Measurements from ENCODE around the gene CCDC92B. TPM values are rescaled to one million over a fixed set of nuclear protein-coding genes. Genes with fewer than 3 reads are reported as not detected.

Gene CCDC92B
- total and polyA plus RNA-seq, 2 experiments from 2014 or later, result not detected

DNA sequence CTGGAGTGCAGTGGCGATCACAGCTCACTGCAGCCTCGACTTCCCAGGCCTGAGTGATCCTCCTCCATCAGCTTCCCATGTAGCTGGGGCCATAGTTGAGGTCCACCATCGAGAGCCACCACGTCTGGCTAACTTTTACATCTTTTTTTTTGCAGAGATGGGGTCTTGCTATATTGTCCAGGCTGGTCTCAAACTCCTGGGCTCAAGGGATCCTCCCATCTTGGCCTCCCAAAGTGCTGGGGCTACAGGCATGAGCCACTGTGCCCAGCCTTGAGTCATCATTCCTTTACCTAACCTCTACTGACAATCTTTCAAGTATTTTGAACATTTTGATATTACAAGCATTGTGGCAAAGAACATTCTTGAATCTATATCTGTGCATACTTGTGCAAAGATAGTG, 9.4 kb upstream of the CCDC92B start:
- Histone ChIP-seq H3K79me2 (ENCODE audit: insufficient read depth) (no peaks in the 10 kb centered on the region), H3K4me2 (ENCODE audit: unreplicated experiment) (no peak overlapping the region), H3K4me3 (no peak overlapping the region), H4K20me1 (ENCODE audit: insufficient read depth) (no peaks in the 10 kb centered on the region), H3K9me2 (ENCODE audit: insufficient read depth) (no peaks in the 10 kb centered on the region), H3F3A (ENCODE audit: insufficient read depth) (no peaks in the 10 kb centered on the region), H3K9me3 (ENCODE audit: low read depth) (no peaks in the 10 kb centered on the region), H3K4me1 (ENCODE audit: insufficient read depth) (no peaks in the 10 kb centered on the region), H2AFZ (no peak overlapping the region), H3K36me3 (ENCODE audit: low read depth) (no peaks in the 10 kb centered on the region), H3K27me3 (replicated peaks; ENCODE audit: insufficient read depth) (peaks cover 21% of the 10 kb centered on the region), H3K27ac (no peak overlapping the region), H3K9ac (no peak overlapping the region)
- TF ChIP-seq EZH2 (IDR thresholded peaks at IDR 0.05; ENCODE audit: insufficient read depth, poor library complexity, severe bottlenecking) (no peak), EZH2phosphoT487 (IDR thresholded peaks at IDR 0.05; ENCODE audit: insufficient read depth, low read depth) (no peak)
- DNase-seq, result no peak
- WGBS, 2 experiments (ENCODE audit: low coverage in 1 of 2, low lambda C conversion rate in 2 of 2, missing lambda C conversion rate in 2 of 2), result 31 to 37% methylated on average over 4 of the region's 4 CpGs
- in situ Hi-C loops (cut with MboI), result no loop called here

DNA sequence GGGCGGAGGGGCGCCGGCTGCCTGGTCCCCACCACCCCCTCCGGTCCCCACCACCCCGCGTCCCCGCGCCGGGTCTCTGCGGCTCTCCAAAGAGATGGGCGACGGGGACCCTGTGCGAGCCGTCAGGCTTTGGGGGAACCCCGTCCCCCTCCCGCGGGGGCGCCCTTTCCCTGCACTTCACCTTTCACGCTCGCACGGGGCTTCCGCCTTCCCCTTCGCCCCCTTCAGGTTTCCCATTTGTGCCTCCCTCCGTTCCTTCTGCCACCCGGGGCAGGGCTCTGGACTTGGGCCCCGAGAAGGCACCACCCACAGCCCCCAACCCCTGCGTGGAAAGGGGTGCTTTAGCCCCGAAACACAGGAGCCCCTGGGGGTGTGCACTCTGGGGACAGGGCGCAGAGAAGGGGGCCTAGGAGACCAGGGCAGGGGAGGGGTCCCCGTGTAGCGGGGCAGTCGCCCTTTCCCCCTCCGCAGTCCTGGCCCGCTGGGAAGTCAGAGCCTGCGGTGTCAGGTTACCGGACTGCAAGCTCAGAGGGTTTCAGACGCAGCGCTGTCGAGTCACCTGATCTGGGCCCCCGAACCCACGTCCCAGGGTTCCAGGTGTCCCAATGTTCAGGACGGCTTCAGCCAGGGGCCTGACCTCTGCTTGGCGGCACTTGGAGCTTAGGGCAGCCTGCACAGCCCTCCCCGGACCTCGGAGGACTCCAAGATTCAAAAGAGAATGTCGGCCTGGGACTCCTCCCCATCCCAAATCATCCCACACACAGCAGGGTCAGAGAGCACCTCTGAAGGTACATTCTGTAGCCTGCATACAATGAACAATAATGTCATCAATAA, 6.7 kb upstream of the CCDC92B start:
- Histone ChIP-seq H3K4me2 (ENCODE audit: unreplicated experiment) (no peak overlapping the region), H3K4me1 (ENCODE audit: insufficient read depth) (no peaks in the 10 kb centered on the region), H3K9me3 (ENCODE audit: low read depth) (no peaks in the 10 kb centered on the region), H3K79me2 (ENCODE audit: insufficient read depth) (no peaks in the 10 kb centered on the region), H3K9me2 (ENCODE audit: insufficient read depth) (no peaks in the 10 kb centered on the region), H2AFZ (no peak overlapping the region), H3K9ac (no peak overlapping the region), H3K36me3 (ENCODE audit: low read depth) (no peaks in the 10 kb centered on the region), H3K27ac (no peak overlapping the region), H3F3A (ENCODE audit: insufficient read depth) (no peaks in the 10 kb centered on the region), H3K27me3 (replicated peaks; ENCODE audit: insufficient read depth) (peaks cover 21% of the 10 kb centered on the region), H4K20me1 (ENCODE audit: insufficient read depth) (no peaks in the 10 kb centered on the region), H3K4me3 (no peak overlapping the region)
- DNase-seq, result peak; percentile 26
- peak; percentile 26 for TF ChIP-seq EZH2 (IDR thresholded peaks at IDR 0.05; ENCODE audit: insufficient read depth, poor library complexity, severe bottlenecking)
- no peak for TF ChIP-seq EZH2phosphoT487 (IDR thresholded peaks at IDR 0.05; ENCODE audit: insufficient read depth, low read depth)
- in situ Hi-C loops (cut with MboI), result no loop called here
- 2 to 6% methylated on average over 26 to 29 of the region's 46 CpGs for WGBS, 2 experiments (ENCODE audit: low coverage in 1 of 2, low lambda C conversion rate in 2 of 2, missing lambda C conversion rate in 2 of 2)

DNA sequence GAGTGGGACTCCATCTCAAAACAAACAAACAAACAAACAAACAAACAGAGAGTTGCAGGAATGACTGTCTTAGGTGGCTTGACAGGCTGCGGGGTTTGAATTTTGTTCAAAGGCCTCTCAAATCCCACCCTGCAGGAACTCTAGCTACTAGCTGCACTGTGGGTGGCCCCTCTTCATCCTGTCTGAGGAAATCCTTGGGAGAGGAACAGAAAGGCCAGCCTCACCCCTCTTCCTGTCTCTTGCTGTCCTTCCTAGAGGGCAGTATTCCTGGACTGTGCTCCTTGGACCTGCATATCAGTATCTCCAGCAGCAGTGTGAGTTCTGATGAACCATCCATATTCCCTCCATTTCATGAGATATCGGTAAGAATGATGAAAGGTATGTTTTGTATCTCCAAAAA, 2.0 kb upstream of the CCDC92B start:
- no peaks in the 10 kb centered on the region for H3K9me3 ChIP-seq (ENCODE audit: low read depth)
- peaks cover 30% of the 10 kb centered on the region for H3K27me3 ChIP-seq (replicated peaks; ENCODE audit: insufficient read depth)
- H3K27ac ChIP-seq, result no peak overlapping the region
- no peaks in the 10 kb centered on the region for H4K20me1 ChIP-seq (ENCODE audit: insufficient read depth)
- WGBS, 2 experiments (ENCODE audit: low coverage in 1 of 2, low lambda C conversion rate in 2 of 2, missing lambda C conversion rate in 2 of 2), result 45 to 50% methylated on average over 2 of the region's 2 CpGs
- H3K9ac ChIP-seq, result no peak overlapping the region
- no peak overlapping the region for H3K4me2 ChIP-seq (ENCODE audit: unreplicated experiment)
- H3K79me2 ChIP-seq (ENCODE audit: insufficient read depth), result no peaks in the 10 kb centered on the region
- H3K9me2 ChIP-seq (ENCODE audit: insufficient read depth), result no peaks in the 10 kb centered on the region
- no peaks in the 10 kb centered on the region for H3K4me1 ChIP-seq (ENCODE audit: insufficient read depth)
- no peak for DNase-seq
- H2AFZ ChIP-seq, result no peak overlapping the region
- TF ChIP-seq EZH2phosphoT487 (IDR thresholded peaks at IDR 0.05; ENCODE audit: insufficient read depth, low read depth) (no peak), EZH2 (IDR thresholded peaks at IDR 0.05; ENCODE audit: insufficient read depth, poor library complexity, severe bottlenecking) (no peak)
- H3K36me3 ChIP-seq (ENCODE audit: low read depth), result no peaks in the 10 kb centered on the region
- H3F3A ChIP-seq (ENCODE audit: insufficient read depth), result no peaks in the 10 kb centered on the region
- H3K4me3 ChIP-seq, result no peak overlapping the region
- in situ Hi-C loops (cut with MboI), result no loop called here

- 48 to 54% methylated on average over 2 of the region's 2 CpGs for WGBS, 2 experiments (ENCODE audit: low coverage in 1 of 2, low lambda C conversion rate in 2 of 2, missing lambda C conversion rate in 2 of 2)
- H4K20me1 ChIP-seq (ENCODE audit: insufficient read depth), result no peaks in the 10 kb centered on the region
- no peaks in the 10 kb centered on the region for H3F3A ChIP-seq (ENCODE audit: insufficient read depth)
- in situ Hi-C loops (cut with MboI), result no loop called here
- H3K79me2 ChIP-seq (ENCODE audit: insufficient read depth), result no peaks in the 10 kb centered on the region
- H3K36me3 ChIP-seq (ENCODE audit: low read depth), result no peaks in the 10 kb centered on the region
- H3K9me3 ChIP-seq (ENCODE audit: low read depth), result no peaks in the 10 kb centered on the region
- no peaks in the 10 kb centered on the region for H3K4me1 ChIP-seq (ENCODE audit: insufficient read depth)
- peaks cover 27% of the 10 kb centered on the region for H3K27me3 ChIP-seq (replicated peaks; ENCODE audit: insufficient read depth)
- TF ChIP-seq EZH2phosphoT487 (IDR thresholded peaks at IDR 0.05; ENCODE audit: insufficient read depth, low read depth) (no peak), EZH2 (IDR thresholded peaks at IDR 0.05; ENCODE audit: insufficient read depth, poor library complexity, severe bottlenecking) (no peak)
- no peak overlapping the region for H3K27ac ChIP-seq
- no peak overlapping the region for H3K4me2 ChIP-seq (ENCODE audit: unreplicated experiment)
- H2AFZ ChIP-seq, result no peak overlapping the region
- H3K4me3 ChIP-seq, result no peak overlapping the region
- no peak for DNase-seq
- H3K9me2 ChIP-seq (ENCODE audit: insufficient read depth), result no peaks in the 10 kb centered on the region
- H3K9ac ChIP-seq, result no peak overlapping the region
Observed at GRCh38 chr17:2750721-2751120, 1.3 kb upstream of the CCDC92B start.
